HL-60/S4 (cell line): ENCODE data around the gene BHLHE41.

Source experiments
- in situ Hi-C: fragments of 300-500 bp; cut with MboI; formaldehyde crosslinking; loops from 2 replicates; pipeline ENCODE4 v1.14.3; 2022; ENCODE audit warnings: low sequenced_read_pairs

Gene BHLHE41

DNA sequence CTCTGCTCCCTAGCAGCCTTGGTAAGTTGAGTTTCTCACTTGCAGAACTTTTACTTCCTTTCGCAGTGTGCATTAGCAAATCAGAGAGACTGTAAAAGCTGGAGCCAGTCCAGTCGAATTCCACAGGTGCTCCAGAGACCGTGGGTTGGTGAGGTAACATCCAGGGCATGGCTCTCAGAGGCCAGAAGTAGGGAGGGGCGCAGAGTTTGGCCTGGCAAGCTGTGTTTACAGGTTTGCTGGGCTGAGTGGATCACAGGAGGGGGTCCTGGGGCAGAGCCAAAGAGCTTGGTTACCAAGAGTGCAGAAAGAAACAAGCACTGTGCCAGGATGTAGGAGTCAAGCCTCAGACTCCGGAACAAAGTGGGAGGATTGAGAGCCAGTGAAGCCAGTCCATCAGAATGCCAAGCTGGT, 10.2 kb upstream of the BHLHE41 start:
- in situ Hi-C loops, result no loop called here

DNA sequence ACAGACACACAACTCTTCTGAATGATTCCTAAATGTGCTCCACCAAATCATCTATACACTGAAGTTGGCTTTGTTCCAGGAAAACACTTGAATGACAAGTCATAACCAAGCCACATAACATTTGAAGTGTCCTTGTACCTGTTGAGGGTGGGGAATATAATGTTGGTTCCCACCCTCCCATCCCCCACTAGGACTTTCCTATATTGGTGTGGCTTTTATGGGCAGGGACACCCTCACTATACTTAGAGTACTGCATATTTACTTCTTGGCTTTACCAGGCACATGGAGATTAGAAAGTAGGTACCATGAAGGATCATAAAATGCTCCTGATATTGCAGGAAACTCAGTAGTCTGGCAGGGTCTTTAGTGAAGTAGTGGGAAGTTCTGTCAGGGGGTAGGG, 9.7 kb upstream of the BHLHE41 start:
- in situ Hi-C loops, result no loop called here

DNA sequence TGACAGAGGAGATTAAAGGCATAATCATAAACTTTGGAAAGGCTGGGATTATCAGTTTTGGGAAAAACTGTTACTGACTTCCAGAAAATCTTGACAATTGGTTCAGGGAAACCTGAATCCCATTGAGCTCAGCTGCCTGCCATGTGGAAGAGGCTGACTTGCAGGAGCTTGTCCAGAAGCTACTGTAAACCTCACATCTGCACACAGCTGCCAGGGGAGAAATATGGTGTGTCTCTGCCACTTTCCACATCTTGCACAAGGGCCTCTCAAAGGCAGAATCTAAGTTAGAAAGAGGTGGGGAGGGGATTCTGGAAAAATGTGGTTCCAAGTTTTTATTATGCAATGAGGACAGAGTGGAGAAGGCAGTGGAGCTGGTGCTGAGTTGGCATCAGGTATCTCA, 8.7 kb upstream of the BHLHE41 start:
- in situ Hi-C loops, result no loop called here

DNA sequence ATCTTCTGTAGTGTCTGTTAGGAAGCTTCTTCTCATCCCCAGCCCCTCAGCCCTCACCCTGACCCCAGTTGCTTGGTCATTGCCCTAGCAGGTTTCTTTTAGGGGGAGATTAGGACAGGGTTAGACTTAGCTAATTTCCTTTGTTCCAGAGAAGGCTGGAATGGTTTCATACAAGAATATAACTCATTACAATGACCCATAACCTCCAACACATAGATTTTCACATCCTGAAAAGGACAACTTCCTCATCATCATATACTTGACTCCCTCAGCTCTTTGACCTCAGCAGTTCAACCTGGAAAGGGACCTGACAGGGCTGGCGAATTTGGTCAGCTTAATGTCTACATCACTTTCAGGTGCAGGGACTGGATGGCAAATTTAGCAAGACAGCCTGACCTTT, 8.0 kb upstream of the BHLHE41 start:
- in situ Hi-C loops, result no loop called here

DNA sequence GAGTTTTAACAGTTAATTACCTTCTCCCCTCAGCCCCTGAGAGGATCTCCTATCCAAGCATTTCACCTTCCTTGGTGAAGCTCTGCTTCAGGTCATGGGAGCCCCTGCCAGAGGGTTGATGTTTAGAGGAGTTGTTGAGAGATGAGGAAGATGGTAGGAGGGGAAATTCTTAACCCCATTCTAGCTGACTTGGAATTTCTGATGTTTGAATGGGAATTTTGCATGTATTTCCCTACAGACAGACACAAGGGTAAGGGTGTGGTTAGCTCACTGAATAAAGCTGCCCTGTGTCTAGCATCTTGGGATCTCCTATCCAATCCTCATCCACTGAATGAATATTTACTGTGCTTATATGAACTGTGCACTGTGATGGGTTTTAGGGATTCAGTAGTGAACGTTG, 7.1 kb upstream of the BHLHE41 start:
- in situ Hi-C loops, result no loop called here

DNA sequence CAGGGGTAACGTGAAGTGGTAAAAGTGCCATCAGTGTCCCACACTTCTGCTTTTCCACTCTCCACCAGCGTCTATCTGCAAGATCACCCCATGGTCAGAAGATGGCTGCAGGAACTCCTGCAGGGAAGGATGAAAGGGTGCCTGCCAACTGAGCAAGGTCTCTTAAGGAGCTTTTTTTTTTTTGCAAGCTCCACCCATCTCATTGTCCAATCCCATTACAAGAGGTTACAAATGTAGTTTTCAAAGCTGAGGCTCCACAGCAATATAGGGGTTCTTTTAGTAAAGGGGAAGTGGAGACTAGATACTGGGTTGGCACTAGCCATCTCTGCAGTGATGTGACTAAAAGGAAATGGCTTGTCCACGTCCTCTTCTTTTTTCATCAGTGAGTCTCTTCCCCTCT, 5.9 kb upstream of the BHLHE41 start:
- in situ Hi-C loops, result no loop called here

DNA sequence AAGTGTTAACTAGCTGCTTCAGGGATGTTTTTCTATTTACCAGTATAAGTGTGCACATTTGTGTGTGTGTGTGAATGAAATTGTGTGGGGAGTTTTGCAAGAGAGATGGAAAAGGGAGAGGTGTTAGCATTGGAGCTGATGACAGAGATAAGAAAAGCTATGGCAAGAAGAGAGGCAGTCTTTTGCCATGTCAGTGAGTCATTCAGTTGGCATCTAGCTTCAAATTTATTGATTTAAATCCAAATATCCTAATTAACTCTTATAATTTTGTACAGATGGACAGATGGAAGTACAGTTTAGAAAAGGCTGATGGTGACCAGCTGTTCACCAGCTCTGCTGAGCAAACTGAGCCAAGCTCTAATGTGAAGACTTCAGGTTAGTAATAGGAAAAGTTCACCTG, 3.3 kb upstream of the BHLHE41 start:
- in situ Hi-C loops, result no loop called here

DNA sequence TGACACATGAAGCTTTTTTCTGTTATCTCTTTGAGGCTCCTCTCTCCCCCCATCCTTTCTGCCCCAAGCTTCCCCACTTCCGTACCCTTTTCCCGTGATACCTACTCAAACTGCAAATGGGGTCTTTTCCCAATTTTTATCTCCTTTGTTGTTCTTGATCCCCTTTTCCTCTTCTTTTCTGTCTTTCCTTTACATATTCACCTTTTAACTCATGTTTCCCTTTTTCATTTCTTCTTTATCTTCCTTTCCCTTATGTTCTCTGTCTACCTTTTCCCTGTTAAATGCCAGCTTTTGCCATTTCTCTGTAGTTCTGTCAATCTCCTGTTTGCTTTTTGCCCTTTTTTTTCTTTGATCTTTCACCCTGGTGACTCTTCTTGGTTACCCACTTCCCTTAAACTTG, 2.6 kb upstream of the BHLHE41 start:
- in situ Hi-C loops, result no loop called here

DNA sequence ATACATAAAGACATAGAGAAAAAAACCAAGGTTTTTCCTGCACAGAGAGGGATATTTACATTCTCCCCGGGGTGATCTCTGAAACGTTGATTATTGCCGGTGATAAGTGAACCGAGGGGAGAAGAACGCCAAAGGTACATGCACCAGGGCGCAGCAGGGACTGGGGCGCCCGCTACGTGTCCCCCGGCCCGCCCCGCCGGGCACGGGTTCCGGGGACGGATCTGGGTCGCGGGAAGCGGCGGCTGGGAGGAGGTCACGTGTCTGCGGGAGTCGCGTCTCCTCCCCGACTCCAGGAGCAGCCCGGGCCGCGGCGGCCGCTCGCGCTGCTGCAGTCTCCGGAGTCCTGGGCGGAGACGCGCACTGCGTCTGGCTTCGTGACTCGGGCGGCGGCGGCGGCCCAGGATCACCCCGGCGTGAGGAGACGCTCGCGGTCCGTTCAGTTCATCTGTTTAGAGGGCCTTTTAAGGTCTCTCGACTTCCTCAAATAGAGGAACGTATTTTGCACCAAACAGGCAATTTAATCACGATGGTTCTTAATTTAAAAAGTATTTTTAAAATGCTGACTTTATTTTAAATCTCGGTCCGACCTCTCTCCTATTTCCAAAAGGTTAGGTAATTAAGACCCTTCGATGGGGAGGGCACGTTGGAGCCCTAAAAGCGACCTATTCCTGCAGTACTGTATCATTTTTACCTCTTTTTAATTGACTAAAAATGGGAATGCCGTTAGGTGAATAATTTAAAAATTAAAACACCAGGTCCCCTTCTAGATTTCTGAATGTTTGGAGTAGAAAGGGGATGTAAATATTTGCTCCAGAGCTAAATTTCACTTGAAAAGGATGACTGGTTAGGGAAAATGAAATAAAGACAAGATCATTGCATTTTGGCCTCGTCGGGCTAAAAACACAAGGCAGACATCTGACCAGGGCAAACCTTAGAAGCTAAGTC, 1.8 kb upstream of the BHLHE41 start:
- in situ Hi-C loops, result no loop called here

DNA sequence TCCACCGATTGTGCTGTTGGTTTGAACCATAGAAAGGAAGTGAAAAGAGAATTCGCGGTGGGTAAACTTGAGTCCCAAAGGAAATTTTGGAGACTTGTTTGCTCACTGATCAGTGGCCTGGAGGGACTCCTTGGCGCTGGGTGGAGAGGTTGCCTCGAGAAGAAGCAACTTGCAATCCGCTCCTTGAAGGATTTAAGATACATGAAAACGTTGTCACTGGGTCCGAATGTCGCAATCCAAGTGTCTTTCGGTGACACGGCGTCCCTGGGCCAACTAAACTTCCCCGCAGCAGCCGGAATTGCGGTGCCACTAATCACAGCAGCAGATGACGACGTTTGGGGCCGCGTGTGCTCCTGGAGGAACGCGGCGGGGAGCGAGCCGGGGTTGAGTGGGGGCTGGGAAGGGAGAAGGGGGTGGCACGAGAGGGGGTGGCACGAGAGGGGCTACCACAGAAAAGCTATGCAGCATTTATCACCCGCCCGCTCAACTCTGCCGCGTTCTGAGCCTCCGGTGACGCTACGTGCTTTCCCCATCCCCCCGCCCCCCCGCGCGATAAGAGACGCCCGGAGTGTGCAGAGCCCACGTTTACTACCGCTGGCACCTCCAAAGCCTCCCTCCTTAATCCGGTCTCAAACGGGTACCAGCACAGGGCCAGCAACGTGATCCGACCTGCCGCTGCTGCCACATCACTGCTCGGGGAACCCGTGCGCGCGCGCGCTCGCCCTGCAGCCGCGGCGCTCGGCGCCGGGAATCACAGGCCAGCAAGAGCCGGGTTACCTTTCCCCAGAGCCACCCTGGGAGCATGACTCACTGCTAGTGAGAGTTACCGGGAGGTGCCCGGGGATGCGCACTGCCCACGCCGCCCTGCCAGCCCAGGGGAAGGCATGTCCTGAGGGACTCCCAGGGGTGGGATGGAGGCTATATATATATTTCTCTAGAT, 833 bp upstream of the BHLHE41 start:
- in situ Hi-C loops, result no loop called here

DNA sequence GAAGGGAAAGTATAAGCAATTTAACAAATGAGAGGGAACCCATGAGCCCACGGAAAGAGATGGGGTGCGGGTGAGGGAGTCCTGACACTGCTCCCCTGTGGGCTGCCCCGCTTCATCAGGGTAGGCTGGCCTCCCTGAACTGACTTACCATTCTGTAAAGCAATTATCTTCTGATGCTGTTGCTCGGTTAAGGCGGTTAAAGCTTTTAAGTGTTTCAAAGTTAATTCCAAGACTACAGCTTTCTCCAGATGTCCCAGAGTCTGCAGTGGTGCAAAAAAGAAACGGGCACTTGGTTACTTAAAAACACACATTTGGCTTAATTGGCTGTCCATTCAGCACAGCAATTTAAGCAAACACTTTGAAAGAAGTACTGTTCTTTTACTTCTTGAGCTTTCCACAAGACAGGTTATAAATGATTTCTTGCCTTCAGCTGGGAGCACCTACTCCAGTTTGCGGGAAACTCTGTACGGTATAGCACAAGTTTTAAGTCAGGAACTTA, 1.3 kb downstream of the BHLHE41 start:
- in situ Hi-C loops, result no loop called here

DNA sequence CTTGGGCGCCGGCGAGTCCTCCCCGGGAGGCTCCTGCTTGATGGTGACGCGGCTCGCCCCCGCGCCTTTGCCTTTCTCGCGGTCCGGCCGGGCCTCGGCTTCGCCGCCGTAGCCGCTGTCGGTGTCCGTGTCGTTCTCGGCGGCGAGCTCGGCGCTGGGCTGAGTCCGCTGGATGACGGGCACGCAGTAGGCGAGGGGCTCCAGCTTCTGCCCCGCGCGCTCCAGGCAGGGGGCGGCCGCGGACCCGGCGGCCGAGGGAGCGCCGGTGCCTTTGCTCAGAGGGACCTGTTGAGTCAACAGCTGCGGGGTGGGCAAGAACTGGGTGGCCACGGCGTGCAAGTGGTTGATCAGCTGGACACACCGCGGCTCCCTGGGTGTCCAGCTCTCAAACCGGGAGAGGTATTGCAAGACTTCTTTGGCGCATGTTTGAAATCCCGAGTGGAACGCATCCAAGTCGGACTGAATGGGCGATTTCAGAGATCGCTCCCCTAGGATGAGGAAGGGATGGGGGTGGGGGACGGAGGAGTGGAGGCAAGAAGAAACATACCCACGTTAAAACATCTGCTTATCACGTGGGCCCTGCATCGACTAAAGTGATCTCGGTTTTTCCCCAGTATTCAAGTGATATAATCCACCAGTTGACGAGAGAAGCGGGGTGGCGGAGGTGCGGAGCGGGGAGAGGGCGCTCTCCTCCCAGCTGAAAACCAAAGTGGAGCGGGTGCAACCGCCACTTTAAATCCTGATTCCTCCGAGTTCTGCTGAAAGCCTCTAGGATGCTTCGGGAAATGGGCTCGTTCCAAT, 2.0 kb downstream of the BHLHE41 start:
- in situ Hi-C loops, result no loop called here

DNA sequence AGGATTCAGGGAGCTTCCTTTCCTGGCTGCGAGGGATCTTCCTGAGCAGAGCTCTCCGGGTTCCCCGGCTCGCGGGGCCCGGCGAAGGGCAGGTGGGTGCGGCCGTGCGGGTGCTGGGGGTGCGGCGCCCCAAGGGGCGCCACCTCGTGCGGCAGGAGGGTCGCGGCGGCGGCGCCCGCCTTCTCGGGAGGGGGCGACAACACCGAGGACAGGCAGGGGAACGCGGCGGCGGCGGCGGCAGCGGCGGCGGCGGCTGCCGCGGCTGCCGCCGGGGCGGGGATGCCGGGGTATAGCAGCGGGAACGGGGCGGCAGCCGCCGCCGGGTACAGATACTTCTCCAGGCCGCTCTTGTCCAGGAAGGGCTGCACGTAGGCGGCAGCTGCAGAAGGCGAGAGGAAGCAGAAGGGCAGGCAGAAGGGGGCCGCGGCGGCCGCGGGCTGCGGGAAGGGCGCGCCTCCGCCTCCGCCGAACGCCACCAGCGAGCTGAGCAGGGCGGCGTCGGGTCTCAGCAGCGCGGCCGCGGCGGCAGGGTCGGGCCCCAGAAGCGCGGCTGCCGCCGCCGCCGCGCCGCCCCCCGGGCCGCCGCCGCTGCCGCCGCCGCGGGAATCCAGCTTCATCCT, 2.7 kb downstream of the BHLHE41 start:
- in situ Hi-C loops, result no loop called here

DNA sequence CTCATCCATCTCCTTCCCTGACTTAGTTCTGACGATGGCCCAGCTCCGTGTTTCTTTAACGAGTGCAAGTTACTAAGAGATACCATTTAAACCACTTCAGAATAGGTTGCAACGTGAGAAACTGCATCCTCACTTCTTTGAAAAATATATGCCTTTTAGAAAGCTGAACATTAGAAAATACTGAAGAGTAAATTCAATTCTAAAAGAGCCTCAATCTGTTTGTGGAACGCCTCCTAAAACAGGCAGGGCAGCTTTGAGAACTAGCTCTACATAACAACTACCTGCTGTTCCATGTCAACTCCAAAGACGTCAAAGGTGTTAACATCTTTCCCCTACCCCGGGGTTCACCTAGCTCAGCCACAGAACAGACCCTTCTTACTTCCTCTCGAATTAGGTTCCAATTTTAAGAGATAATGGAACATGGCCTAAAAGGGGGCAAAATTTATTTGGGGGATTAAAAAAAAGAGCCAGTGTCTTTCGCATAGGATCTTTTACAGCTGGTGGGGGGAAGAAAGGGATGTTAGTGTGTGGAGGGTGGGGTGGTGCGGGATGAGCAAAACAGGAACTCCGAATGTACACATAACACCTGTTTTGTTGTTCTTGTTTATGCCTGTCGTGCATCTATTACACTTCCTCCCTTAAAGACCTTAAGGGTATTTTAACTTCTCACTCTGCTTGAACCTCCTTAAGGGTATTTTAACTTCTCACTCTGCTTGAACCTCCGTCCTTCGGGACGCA, 3.3 kb downstream of the BHLHE41 start:
- in situ Hi-C loops, result no loop called here

DNA sequence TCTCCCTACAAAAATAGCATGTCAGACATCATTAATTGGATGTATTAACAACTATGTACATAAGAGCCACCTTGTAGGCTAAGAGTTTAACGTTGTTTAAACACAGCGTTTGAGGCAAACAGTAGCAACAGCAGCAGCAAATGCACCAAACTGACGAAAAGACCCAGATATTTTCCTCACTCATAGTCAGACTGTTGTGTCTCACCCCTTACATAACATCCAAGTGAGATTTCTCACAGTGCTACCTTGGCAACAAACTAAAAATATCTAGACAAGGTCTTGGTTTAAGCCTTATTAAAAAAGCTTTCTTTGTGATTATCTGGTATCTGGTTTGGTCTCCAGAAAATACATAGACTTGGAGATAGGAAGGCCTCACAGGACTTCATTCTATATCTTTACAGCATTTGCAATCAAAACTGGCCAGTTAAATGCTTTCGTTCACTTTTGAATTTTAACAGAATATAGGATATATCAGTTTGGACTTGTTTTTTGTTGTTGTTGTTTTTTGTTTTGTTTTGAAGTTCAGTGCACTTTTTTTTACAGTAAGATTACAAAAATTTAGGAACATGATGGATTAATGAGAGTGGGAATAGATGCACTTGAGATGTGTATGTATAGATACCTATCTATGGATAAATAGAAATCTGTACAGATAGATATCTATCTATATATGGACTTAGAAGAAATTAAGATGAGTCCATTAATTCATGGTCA, 4.1 kb downstream of the BHLHE41 start:
- in situ Hi-C loops, result no loop called here

DNA sequence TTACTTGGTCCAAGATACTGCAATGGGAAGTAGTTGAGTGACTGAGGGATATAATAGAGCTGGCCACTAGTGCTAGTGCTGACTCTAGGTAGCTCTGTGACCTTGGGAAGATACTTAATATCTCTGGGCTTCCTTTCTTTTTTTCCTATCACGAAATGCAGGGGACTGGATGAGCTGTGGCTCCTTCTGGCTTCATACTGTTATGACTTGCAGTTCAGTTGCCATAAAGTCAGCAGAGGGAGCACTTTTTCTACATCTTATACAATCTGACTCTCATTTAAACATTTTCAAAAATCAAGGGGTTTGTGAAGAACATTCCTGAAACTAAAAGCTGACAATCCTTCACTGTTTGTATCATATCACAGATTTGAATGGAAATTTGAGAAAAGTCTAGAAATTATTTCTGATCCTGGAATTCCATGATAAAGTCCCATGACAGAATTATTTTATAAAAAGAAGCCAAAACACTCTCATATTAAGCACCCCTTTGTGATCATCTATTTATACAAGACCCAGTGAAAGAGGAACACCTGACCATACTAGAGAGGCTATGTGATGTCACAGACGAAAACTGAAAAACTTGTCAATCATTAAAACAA, 5.3 kb downstream of the BHLHE41 start:
- in situ Hi-C loops, result no loop called here

DNA sequence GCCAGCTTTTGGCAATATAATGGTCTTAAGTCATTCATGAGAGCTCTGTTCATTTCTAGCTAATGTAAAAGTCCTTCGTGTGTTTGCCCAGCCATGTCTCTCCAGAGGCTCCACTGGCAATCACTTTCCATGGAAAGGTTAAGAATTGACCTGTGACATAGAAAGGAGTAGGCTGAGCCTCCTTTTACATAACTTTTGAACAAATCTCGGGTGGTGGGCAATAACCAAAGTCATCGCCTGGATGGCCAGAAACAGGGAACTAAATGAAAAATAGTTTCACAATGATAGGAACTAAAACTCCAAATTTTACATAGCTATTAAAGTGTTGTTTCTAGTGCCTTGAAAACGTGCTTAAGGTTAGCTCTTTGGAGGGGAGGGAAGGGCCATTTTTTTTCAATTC, 6.5 kb downstream of the BHLHE41 start:
- in situ Hi-C loops, result no loop called here

DNA sequence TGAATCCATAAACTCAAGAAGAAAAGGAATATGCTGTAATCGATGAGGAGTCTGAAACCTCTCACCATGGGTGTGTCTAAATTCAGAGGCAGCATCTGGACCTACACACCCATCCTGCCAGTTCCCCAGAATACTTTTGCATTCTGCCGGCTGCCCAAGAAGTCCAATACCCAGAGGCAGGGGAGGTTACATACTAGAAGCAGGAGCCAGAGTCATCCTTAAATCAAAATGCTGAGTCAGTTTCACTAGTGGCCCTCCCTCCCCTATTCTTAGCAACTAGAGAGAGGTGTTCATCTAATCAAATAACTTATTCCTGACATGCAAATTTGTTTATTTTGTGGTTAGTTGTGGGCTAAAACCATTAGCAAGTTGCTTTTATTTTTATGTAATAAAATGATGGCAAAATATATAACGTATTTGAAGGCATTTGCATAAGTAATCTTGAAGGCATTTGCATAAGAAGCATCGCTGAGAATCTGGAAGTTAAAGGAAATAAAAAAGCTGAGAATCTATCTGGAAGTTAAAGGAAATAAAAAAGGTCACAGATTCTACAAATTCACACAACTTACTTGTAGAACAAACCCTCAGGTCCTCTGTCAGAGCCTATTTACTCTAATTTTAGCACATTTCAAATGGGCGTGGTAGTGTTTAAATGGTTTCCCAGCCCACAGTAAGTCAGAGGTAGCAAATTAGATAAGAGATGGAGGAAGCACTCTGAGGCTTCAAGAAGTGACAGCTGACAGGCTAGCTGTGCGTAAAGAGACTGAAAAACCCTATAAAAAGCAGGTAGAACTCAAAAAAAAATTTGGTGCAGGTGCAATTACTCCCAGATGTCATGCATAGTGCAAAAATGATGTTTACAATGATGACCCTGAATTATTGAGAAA, 7.8 kb downstream of the BHLHE41 start:
- in situ Hi-C loops, result no loop called here
